ENCODE measurements around the gene SHFL.

Gene SHFL

GRCh38 chr19:10126213-10126639, 40.1 kb downstream of the SHFL start:
- in situ Hi-C loops (cut with MboI; ENCODE audit: low sequenced_read_pairs), result no loop called here

GRCh38 chr19:10132905-10133304, 46.8 kb downstream of the SHFL start:
- in situ Hi-C loops (cut with MboI; ENCODE audit: low sequenced_read_pairs), result no loop called here

GRCh38 chr19:10133596-10133995, 47.5 kb downstream of the SHFL start:
- in situ Hi-C loops (cut with MboI; ENCODE audit: low sequenced_read_pairs), result no loop called here

GRCh38 chr19:10134040-10134439, 47.9 kb downstream of the SHFL start:
- in situ Hi-C loops (cut with MboI; ENCODE audit: low sequenced_read_pairs), result no loop called here

- in situ Hi-C loops (cut with MboI; ENCODE audit: low sequenced_read_pairs), result no loop called here
These were observed 49.6 kb downstream of the SHFL start for GRCh38 chr19:10135551-10136334.

- in situ Hi-C loops (cut with MboI; ENCODE audit: low sequenced_read_pairs), result no loop called here
These were observed 50.8 kb downstream of the SHFL start for GRCh38 chr19:10136936-10137335.

- in situ Hi-C loops (cut with MboI; ENCODE audit: low sequenced_read_pairs), result no loop called here
These were observed 51.9 kb downstream of the SHFL start for GRCh38 chr19:10137751-10138682.

- in situ Hi-C loops (cut with MboI; ENCODE audit: low sequenced_read_pairs), result no loop called here
These were observed 53.0 kb downstream of the SHFL start for GRCh38 chr19:10138879-10139795.

GRCh38 chr19:10139952-10140351, 53.8 kb downstream of the SHFL start:
- in situ Hi-C loops (cut with MboI; ENCODE audit: low sequenced_read_pairs), result no loop called here

GRCh38 chr19:10141479-10141878, 55.4 kb downstream of the SHFL start:
- in situ Hi-C loops (cut with MboI; ENCODE audit: low sequenced_read_pairs), result no loop called here

- in situ Hi-C loops (cut with MboI; ENCODE audit: low sequenced_read_pairs), result no loop called here
These were observed 55.9 kb downstream of the SHFL start for GRCh38 chr19:10141973-10142372.
